Adrenal gland (tissue), 12 donors: ENCODE data around the gene GARS1. TPM values are rescaled to one million over a fixed set of nuclear protein-coding genes. Genes with fewer than 3 reads are reported as not detected.

Source experiments
- DNase-seq, 7 donors: peaks; one replicate each; pipeline ENCODE4 v3.0.0-alpha.2; 2019 to 2020
- H3K27ac ChIP-seq, 5 donors: fragments of 200-600 bp; sonication (generic) in 4 of 5; 1 replicate in 3 of 5; 2 replicates in 2 of 5; pipeline versions ENCODE4 v1.5.1 to v1.8.0; 2016 to 2020; ENCODE audit warnings: mild to moderate bottlenecking in 1 of 5
- H3K27me3 ChIP-seq: fragments of 200-600 bp; 2 replicates; pipeline ENCODE4 v1.8.0; 2021
- H3K36me3 ChIP-seq, 2 donors: fragments of 200-600 bp; replicated peaks in 1 of 2; 1 replicate in 1 of 2; 2 replicates in 1 of 2; pipeline versions ENCODE4 v1.5.1 to v1.8.0; 2018 to 2022
- H3K4me1 ChIP-seq, 2 donors: fragments of 200-600 bp; replicated peaks in 1 of 2; 1 replicate in 1 of 2; 2 replicates in 1 of 2; pipeline versions ENCODE4 v1.5.1 to v1.8.0; 2018 to 2021
- H3K4me3 ChIP-seq, 4 donors: fragments of 200-600 bp; sonication (generic) in 3 of 4; one replicate each; pipeline ENCODE4 v1.5.1; 2016 to 2018
- H3K9me3 ChIP-seq, 3 donors: fragments of 200-600 bp; sonication (generic) in 1 of 3; replicated peaks in 1 of 3; 1 replicate in 2 of 3; 2 replicates in 1 of 3; pipeline versions ENCODE4 v1.5.1 to v1.8.0; 2016 to 2021
- CTCF ChIP-seq, 6 experiments: fragments of 450-650 bp in 4 of 6; fragments of 200-600 bp in 2 of 6; sonication (generic) in 1 of 6; IDR thresholded peaks; 1 replicate in 5 of 6; 2 replicates in 1 of 6; pipeline versions ENCODE4 v1.5.1 to v1.8.0; 2016 to 2021; ENCODE audit warnings: antibody characterized with exemption in 6 of 6, mild to moderate bottlenecking in 2 of 6, moderate library complexity in 1 of 6
- POLR2A ChIP-seq, 2 donors: fragments of 450-650 bp; IDR thresholded peaks; one replicate each; pipeline ENCODE4 v1.6.1; 2017; ENCODE audit warnings: antibody characterized with exemption in 2 of 2, mild to moderate bottlenecking in 2 of 2, moderate library complexity in 1 of 2
- WGBS, 4 donors: extraction: QIAGEN DNeasy Blood & Tissue Kit in 2 of 4; methylation state at CpG; one replicate each; pipeline versions ENCODE4 v1.1.5 to v1.1.7; 2013 to 2017; 5-methylcytosine and 5-hydroxymethylcytosine counted together
- intact Hi-C, 2 donors: fragments of 100-400 bp; cut with DNase I; formaldehyde crosslinking; loops; one replicate each; pipeline versions ENCODE4 v1.14.1 to v1.15.0; 2022 to 2023
- polyA plus RNA-seq, 3 donors: library from polyadenylated mRNA; stranded (reverse); fragments of 200-250 nt in 2 of 3; fragments of 350-450 nt in 1 of 3; fragmentation: Illumina TruSeq in 1 of 3; extraction: RNeasy Lipid Tissue Mini Kit (QIAGEN cat#74804) in 1 of 3; gene quantifications; one replicate each; pipeline ENCODE4 v1.2.3, GENCODE V29; 2013 to 2014
- total RNA-seq, 9 donors: library from RNA; depleted of rRNA in 4 of 9; stranded (reverse); fragments of >200 nt in 4 of 9; fragments of 120-200 nt in 1 of 9; fragmentation: NEBNext Ultra II Directional in 1 of 9; extraction: Animal tissue kit (Norgen Biotek cat#: 25700) in 1 of 9; gene quantifications; one replicate each; pipeline versions ENCODE4 v1.1.0 to v1.2.4, GENCODE V29; 2013 to 2023
- donor health status: healthy with polysubstance abuse.
- donor health status: Bipolar disorder and iron deficiency.
- donor health status: DM: yes; HTN: yes; CAD: no.
- donor health status: DM: no; HTN: no; CAD: no.
- donor health status: DM: no; HTN: no; CAD: no.
- donor health status: DM: yes; HTN: yes; CAD: no.

The GARS1 gene
- total and polyA plus RNA-seq, 12 donors: 36.3 to 188 (median 69.4) TPM

DNA sequence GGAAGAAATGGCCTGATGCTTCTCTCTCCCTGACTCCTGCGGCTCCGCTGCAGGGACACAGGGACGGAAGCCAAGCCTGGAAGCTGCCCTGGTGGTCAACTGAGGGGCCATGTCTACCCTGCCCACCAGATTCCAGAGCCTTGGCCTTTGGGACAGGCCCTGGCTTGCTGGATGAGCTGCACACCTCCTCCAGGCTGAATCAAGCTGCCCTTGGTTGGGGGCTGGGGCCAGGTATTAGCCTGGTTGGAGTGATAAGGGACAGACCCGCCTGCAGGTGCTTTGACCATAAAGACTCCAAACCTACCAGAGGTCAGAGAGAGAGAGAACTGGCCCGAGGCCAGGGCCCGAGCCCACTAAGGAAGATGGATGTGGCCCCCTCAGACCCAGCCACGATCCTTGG lies 57.5 kb downstream of the GARS1 start:
- Histone ChIP-seq H3K27me3 (no peaks in the 10 kb centered on the region), H3K4me3 (no peak overlapping the region), H3K36me3 (no peaks in the 10 kb centered on the region), H3K9me3 (no peaks in the 10 kb centered on the region), H3K4me1 (no peaks in the 10 kb centered on the region), H3K27ac (no peak overlapping the region)
- DNase-seq: peak in 1 of 7 donors; percentile 49
- intact Hi-C loops: no loop called here
- WGBS, 4 donors: 71 to 91% (median 83%) methylated on average over 3 to 7 of the region's 7 CpGs
- TF ChIP-seq POLR2A (IDR thresholded peaks at IDR 0.05) (no peak), CTCF (IDR thresholded peaks at IDR 0.05) (no peak)

GRCh38 chr7:30652698-30653641 lies 58.3 kb downstream of the GARS1 start:
- no peak overlapping the region for H3K4me3 ChIP-seq
- H3K4me1 ChIP-seq: no peaks in the 10 kb centered on the region
- H3K27me3 ChIP-seq: no peaks in the 10 kb centered on the region
- H3K9me3 ChIP-seq: no peaks in the 10 kb centered on the region
- intact Hi-C loops: no loop called here
- TF ChIP-seq CTCF (IDR thresholded peaks at IDR 0.05): no peak
- TF ChIP-seq POLR2A (IDR thresholded peaks at IDR 0.05): no peak
- H3K36me3 ChIP-seq: no peaks in the 10 kb centered on the region
- WGBS, 4 donors: 89 to 92% (median 91%) methylated on average over 14 to 19 of the region's 19 CpGs
- H3K27ac ChIP-seq: no peak overlapping the region
- DNase-seq: peak in 1 of 7 donors; percentile 6

GRCh38 chr7:30654296-30655090 lies 59.8 kb downstream of the GARS1 start:
- H3K27ac ChIP-seq: no peak overlapping the region
- no peaks in the 10 kb centered on the region for H3K9me3 ChIP-seq
- WGBS, 4 donors: 89 to 93% (median 92%) methylated on average over 14 to 15 of the region's 15 CpGs
- no peak overlapping the region for H3K4me3 ChIP-seq
- no peak for DNase-seq
- H3K36me3 ChIP-seq: no peaks in the 10 kb centered on the region
- intact Hi-C loops: no loop called here
- H3K27me3 ChIP-seq: no peaks in the 10 kb centered on the region
- TF ChIP-seq CTCF (IDR thresholded peaks at IDR 0.05) (no peak), POLR2A (IDR thresholded peaks at IDR 0.05) (no peak)
- H3K4me1 ChIP-seq: no peaks in the 10 kb centered on the region
